Measurements from ENCODE around the gene TARDBP.
"Not testable (repeated sequence)": the region's sequence is repeated elsewhere in the genome, so short reads cannot be mapped to it uniquely, and the experiment has no call there.

TARDBP gene

GRCh38 chr1:11045428-11046269 lies 33.2 kb downstream of the TARDBP start:
- Histone ChIP-seq H3K18ac (ENCODE audit: low read depth in 1 of 2, low read length in 2 of 2) (no peak overlapping the region), H2BK120ac (ENCODE audit: low read depth, low read length) (no peak overlapping the region), H4K91ac (ENCODE audit: low read length) (no peak overlapping the region), H3K36me3 (ENCODE audit: control insufficient read depth in 1 of 2, insufficient read depth in 2 of 2, low read depth in 1 of 2, low read length in 2 of 2) (no peaks in the 10 kb centered on the region), H3K79me1 (replicated peaks; ENCODE audit: low read length, poor library complexity, severe bottlenecking) (no peaks in the 10 kb centered on the region), H3K9ac (ENCODE audit: low read length) (no peak overlapping the region), H2BK15ac (ENCODE audit: low read depth, poor library complexity, severe bottlenecking) (no peak overlapping the region), H3K4me1 (ENCODE audit: control insufficient read depth, insufficient read depth, low read depth, low read length) (no peaks in the 10 kb centered on the region), H4K8ac (ENCODE audit: low read length) (no peak overlapping the region), H3K23ac (ENCODE audit: low read length in 2 of 2) (no peak overlapping the region), H3K27ac (ENCODE audit: low read length, poor library complexity, severe bottlenecking) (no peak overlapping the region), H3K27me3 (ENCODE audit: control insufficient read depth in 1 of 2, insufficient read depth in 1 of 2, low read length in 2 of 2) (peaks cover 0 to 21% of the 10 kb centered on the region in 2 experiments), H3K14ac (ENCODE audit: low read length in 2 of 2) (no peak overlapping the region), H2BK12ac (ENCODE audit: low read length in 2 of 2) (no peak overlapping the region), H2BK5ac (ENCODE audit: low read depth, low read length, poor library complexity, severe bottlenecking) (no peak overlapping the region), H2AFZ (ENCODE audit: low read depth, low read length) (no peak overlapping the region), H3K9me3 (ENCODE audit: control insufficient read depth, low read length) (peaks cover 7% of the 10 kb centered on the region), H2AK5ac (ENCODE audit: low read length, severe bottlenecking) (no peak overlapping the region), H3K4me2 (ENCODE audit: low read length, poor library complexity, severe bottlenecking) (no peak overlapping the region), H3K4me3 (ENCODE audit: insufficient read depth in 1 of 2, low read depth in 1 of 2, low read length in 2 of 2) (no peak overlapping the region), H3K4ac (ENCODE audit: low read depth in 1 of 2, low read length in 2 of 2) (no peak overlapping the region)
- WGBS: 73% methylated on average over 32 of the region's 32 CpGs
- no peak for DNase-seq

- Histone ChIP-seq H3K4me1 (ENCODE audit: control insufficient read depth, insufficient read depth, low read depth, low read length) (no peaks in the 10 kb centered on the region), H2AFZ (ENCODE audit: low read depth, low read length) (no peak overlapping the region), H3K18ac (ENCODE audit: low read depth in 1 of 2, low read length in 2 of 2) (no peak overlapping the region), H3K4me3 (ENCODE audit: insufficient read depth in 1 of 2, low read depth in 1 of 2, low read length in 2 of 2) (no peak overlapping the region), H4K8ac (ENCODE audit: low read length) (no peak overlapping the region), H3K79me1 (replicated peaks; ENCODE audit: low read length, poor library complexity, severe bottlenecking) (no peaks in the 10 kb centered on the region), H2BK120ac (ENCODE audit: low read depth, low read length) (no peak overlapping the region), H3K9me3 (ENCODE audit: control insufficient read depth, low read length) (peaks cover 7% of the 10 kb centered on the region), H2AK5ac (ENCODE audit: low read length, severe bottlenecking) (no peak overlapping the region), H3K27ac (ENCODE audit: low read length, poor library complexity, severe bottlenecking) (no peak overlapping the region), H4K91ac (ENCODE audit: low read length) (no peak overlapping the region), H3K4me2 (ENCODE audit: low read length, poor library complexity, severe bottlenecking) (no peak overlapping the region), H3K4ac (ENCODE audit: low read depth in 1 of 2, low read length in 2 of 2) (no peak overlapping the region), H3K36me3 (ENCODE audit: control insufficient read depth in 1 of 2, insufficient read depth in 2 of 2, low read depth in 1 of 2, low read length in 2 of 2) (no peaks in the 10 kb centered on the region), H3K9ac (ENCODE audit: low read length) (no peak overlapping the region), H2BK15ac (ENCODE audit: low read depth, poor library complexity, severe bottlenecking) (no peak overlapping the region), H3K27me3 (ENCODE audit: control insufficient read depth in 1 of 2, insufficient read depth in 1 of 2, low read length in 2 of 2) (peaks cover 0 to 21% of the 10 kb centered on the region in 2 experiments), H3K14ac (ENCODE audit: low read length in 2 of 2) (no peak overlapping the region), H2BK5ac (ENCODE audit: low read depth, low read length, poor library complexity, severe bottlenecking) (no peak overlapping the region), H3K23ac (ENCODE audit: low read length in 2 of 2) (no peak overlapping the region), H2BK12ac (ENCODE audit: low read length in 2 of 2) (no peak overlapping the region)
- WGBS: 90% methylated on average over 8 of the region's 8 CpGs
- no peak for DNase-seq
These were observed 33.8 kb downstream of the TARDBP start for GRCh38 chr1:11046270-11046566.

- no peak for DNase-seq
- 89% methylated on average over 28 of the region's 28 CpGs for WGBS
- H3K4me2 ChIP-seq (ENCODE audit: low read length, poor library complexity, severe bottlenecking): no peak within 1 kb of the TSS
- H3K4ac ChIP-seq (ENCODE audit: low read depth in 1 of 2, low read length in 2 of 2): no peak within 1 kb of the TSS
- no peak within 1 kb of the TSS for H3K4me3 ChIP-seq (ENCODE audit: insufficient read depth in 1 of 2, low read depth in 1 of 2, low read length in 2 of 2)
- no peak within 1 kb of the TSS for H4K8ac ChIP-seq (ENCODE audit: low read length)
- no peak within 1 kb of the TSS for H2BK5ac ChIP-seq (ENCODE audit: low read depth, low read length, poor library complexity, severe bottlenecking)
- H3K27me3 ChIP-seq (ENCODE audit: control insufficient read depth in 1 of 2, insufficient read depth in 1 of 2, low read length in 2 of 2): peaks cover 0 to 21% of the 10 kb centered on the region in 2 experiments
- H3K18ac ChIP-seq (ENCODE audit: low read depth in 1 of 2, low read length in 2 of 2): no peak within 1 kb of the TSS
- H4K91ac ChIP-seq (ENCODE audit: low read length): no peak within 1 kb of the TSS
- H2BK12ac ChIP-seq (ENCODE audit: low read length in 2 of 2): no peak within 1 kb of the TSS
- H3K9me3 ChIP-seq (ENCODE audit: control insufficient read depth, low read length): peaks cover 4% of the 10 kb centered on the region
- H3K23ac ChIP-seq (ENCODE audit: low read length in 2 of 2): no peak within 1 kb of the TSS
- H3K9ac ChIP-seq (ENCODE audit: low read length): no peak within 1 kb of the TSS
- H3K14ac ChIP-seq (ENCODE audit: low read length in 2 of 2): no peak within 1 kb of the TSS
- H3K79me1 ChIP-seq (replicated peaks; ENCODE audit: low read length, poor library complexity, severe bottlenecking): no peaks in the 10 kb centered on the region
- no peak within 1 kb of the TSS for H2BK15ac ChIP-seq (ENCODE audit: low read depth, poor library complexity, severe bottlenecking)
- no peaks in the 10 kb centered on the region for H3K36me3 ChIP-seq (ENCODE audit: control insufficient read depth in 1 of 2, insufficient read depth in 2 of 2, low read depth in 1 of 2, low read length in 2 of 2)
- no peak within 1 kb of the TSS for H3K27ac ChIP-seq (ENCODE audit: low read length, poor library complexity, severe bottlenecking)
- H2AK5ac ChIP-seq (ENCODE audit: low read length, severe bottlenecking): no peak within 1 kb of the TSS
- no peak within 1 kb of the TSS for H2BK120ac ChIP-seq (ENCODE audit: low read depth, low read length)
- no peak within 1 kb of the TSS for H2AFZ ChIP-seq (ENCODE audit: low read depth, low read length)
- H3K4me1 ChIP-seq (ENCODE audit: control insufficient read depth, insufficient read depth, low read depth, low read length): no peaks in the 10 kb centered on the region
These were observed 34.3 kb downstream of the TARDBP start, which contains the start of gene MASP2 for GRCh38 chr1:11046625-11047365. MASP2 (minus strand) TSS chr1:11047239; CDS start chr1:11047207, 32 bp downstream.

GRCh38 chr1:11051121-11051520 lies 38.7 kb downstream of the TARDBP start:
- H4K8ac ChIP-seq (ENCODE audit: low read length); H2BK12ac ChIP-seq (ENCODE audit: low read length in 2 of 2); H2BK5ac ChIP-seq (ENCODE audit: low read depth, low read length, poor library complexity, severe bottlenecking); H3K23ac ChIP-seq (ENCODE audit: low read length in 2 of 2); H3K9me3 ChIP-seq (ENCODE audit: control insufficient read depth, low read length); H2AK5ac ChIP-seq (ENCODE audit: low read length, severe bottlenecking); H2BK120ac ChIP-seq (ENCODE audit: low read depth, low read length); DNase-seq; H3K27me3 ChIP-seq (ENCODE audit: control insufficient read depth in 1 of 2, insufficient read depth in 1 of 2, low read length in 2 of 2); H3K18ac ChIP-seq (ENCODE audit: low read depth in 1 of 2, low read length in 2 of 2); H3K27ac ChIP-seq (ENCODE audit: low read length, poor library complexity, severe bottlenecking); H3K4ac ChIP-seq (ENCODE audit: low read depth in 1 of 2, low read length in 2 of 2); H3K4me2 ChIP-seq (ENCODE audit: low read length, poor library complexity, severe bottlenecking); H3K9ac ChIP-seq (ENCODE audit: low read length); H2BK15ac ChIP-seq (ENCODE audit: low read depth, poor library complexity, severe bottlenecking); H4K91ac ChIP-seq (ENCODE audit: low read length); H3K4me1 ChIP-seq (ENCODE audit: control insufficient read depth, insufficient read depth, low read depth, low read length); H2AFZ ChIP-seq (ENCODE audit: low read depth, low read length); H3K79me1 ChIP-seq (replicated peaks; ENCODE audit: low read length, poor library complexity, severe bottlenecking); H3K14ac ChIP-seq (ENCODE audit: low read length in 2 of 2); H3K4me3 ChIP-seq (ENCODE audit: insufficient read depth in 1 of 2, low read depth in 1 of 2, low read length in 2 of 2): not testable (repeated sequence)
- peaks cover 12 to 34% of the 10 kb centered on the region in 2 experiments for H3K36me3 ChIP-seq (ENCODE audit: control insufficient read depth in 1 of 2, insufficient read depth in 2 of 2, low read depth in 1 of 2, low read length in 2 of 2)
- WGBS: 95% methylated on average over 9 of the region's 10 CpGs
